ENCODE measurements around the gene RALGAPB.
"Not testable (repeated sequence)": the region's sequence is repeated elsewhere in the genome, so short reads cannot be mapped to it uniquely, and the experiment has no call there.

RALGAPB gene

DNA sequence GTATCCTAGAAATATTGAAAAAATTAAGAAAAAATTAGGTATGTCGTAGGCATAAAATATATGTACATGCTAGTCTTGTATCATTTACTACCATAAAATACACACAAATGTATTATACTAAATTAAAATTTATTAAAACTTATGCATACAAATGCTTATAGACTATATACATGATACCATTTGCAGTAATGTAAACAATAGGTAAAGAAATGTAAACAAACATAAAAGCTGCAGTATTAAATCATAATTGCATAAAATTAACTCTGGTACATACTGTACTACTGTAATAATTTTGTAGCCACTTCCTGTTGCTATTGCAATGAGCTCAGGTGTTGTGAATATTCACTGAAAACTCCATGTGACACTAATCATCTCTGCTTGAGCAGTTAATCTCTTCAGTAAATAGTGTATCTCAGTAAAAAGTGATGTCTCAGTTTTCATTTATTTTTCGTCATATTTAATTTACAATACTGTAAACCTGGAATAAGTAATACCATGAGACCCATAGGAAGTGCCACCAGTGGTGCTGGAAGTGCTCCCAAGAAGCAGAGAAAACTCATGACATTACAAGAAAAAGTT lies 29.3 kb downstream of the RALGAPB start:
- H3K9ac ChIP-seq (ENCODE audit: low read depth, low read length) = no peak overlapping the region
- H3K4me3 ChIP-seq (ENCODE audit: low read depth in 1 of 2, low read length in 2 of 2) = no peak overlapping the region
- DNase-seq (no peak), ATAC-seq (ENCODE audit: insufficient read depth, low read depth) (no peak)
- no peak overlapping the region for H3K27ac ChIP-seq (ENCODE audit: low read length)
- H2AFZ ChIP-seq (ENCODE audit: low read depth, low read length) = no peak overlapping the region
- H3K4me2 ChIP-seq (ENCODE audit: insufficient read depth, low read length) = no peak overlapping the region
- no peaks in the 10 kb centered on the region for H4K20me1 ChIP-seq (ENCODE audit: insufficient read depth, low read length)
- H3K27me3 ChIP-seq (ENCODE audit: insufficient read depth, low read length, poor library complexity) = no peaks in the 10 kb centered on the region
- peaks cover 79% of the 10 kb centered on the region for H3K36me3 ChIP-seq (ENCODE audit: insufficient read depth, low read length)
- H3K9me3 ChIP-seq (ENCODE audit: insufficient read depth, low read length, severe bottlenecking) = no peaks in the 10 kb centered on the region
- TF ChIP-seq, protein P1, sequence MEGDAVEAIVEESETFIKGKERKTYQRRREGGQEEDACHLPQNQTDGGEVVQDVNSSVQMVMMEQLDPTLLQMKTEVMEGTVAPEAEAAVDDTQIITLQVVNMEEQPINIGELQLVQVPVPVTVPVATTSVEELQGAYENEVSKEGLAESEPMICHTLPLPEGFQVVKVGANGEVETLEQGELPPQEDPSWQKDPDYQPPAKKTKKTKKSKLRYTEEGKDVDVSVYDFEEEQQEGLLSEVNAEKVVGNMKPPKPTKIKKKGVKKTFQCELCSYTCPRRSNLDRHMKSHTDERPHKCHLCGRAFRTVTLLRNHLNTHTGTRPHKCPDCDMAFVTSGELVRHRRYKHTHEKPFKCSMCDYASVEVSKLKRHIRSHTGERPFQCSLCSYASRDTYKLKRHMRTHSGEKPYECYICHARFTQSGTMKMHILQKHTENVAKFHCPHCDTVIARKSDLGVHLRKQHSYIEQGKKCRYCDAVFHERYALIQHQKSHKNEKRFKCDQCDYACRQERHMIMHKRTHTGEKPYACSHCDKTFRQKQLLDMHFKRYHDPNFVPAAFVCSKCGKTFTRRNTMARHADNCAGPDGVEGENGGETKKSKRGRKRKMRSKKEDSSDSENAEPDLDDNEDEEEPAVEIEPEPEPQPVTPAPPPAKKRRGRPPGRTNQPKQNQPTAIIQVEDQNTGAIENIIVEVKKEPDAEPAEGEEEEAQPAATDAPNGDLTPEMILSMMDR (IDR thresholded peaks at IDR 0.05; ENCODE audit: borderline replicate concordance, extremely low read depth, low read length, poor library complexity, severe bottlenecking) = no peak
- TF ChIP-seq EZH2 (IDR thresholded peaks at IDR 0.05; ENCODE audit: borderline replicate concordance, low read depth, low read length, severe bottlenecking) = no peak
- H3K79me2 ChIP-seq (ENCODE audit: insufficient read depth, low read length) = no peaks in the 10 kb centered on the region
- no peaks in the 10 kb centered on the region for H3K4me1 ChIP-seq (ENCODE audit: insufficient read depth, low read length)

DNA sequence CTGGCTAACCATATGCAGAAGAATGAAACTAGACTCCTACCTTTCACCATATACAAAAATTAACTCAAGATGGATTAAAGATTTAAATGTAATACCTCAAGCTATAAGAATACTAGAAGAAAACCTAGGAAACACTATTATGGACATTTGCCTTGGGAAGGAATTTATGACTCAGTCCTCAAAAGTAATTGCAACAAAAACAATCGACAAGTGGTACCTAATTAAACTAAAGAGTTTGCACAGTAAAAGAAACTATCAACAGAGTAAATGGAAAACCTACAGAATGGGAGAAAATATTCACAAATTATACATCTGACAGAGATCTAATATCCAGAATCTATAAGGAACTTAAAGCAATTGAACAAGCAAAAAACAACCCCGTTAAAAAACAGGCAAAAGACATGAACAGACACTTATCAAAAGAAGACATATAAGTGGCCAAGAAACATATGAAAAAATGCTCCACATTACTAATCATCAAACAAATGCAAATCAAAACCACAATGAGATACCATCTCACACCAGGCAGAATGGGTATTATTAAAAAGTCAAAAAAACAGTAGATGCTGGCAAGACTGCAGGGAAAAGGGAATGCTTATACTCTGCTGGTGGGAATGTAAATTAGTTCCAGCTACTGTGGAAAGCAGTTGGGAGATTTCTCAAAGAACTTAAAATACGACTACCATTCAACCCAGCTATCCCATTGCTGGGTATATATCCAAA lies 31.9 kb downstream of the RALGAPB start:
- no peaks in the 10 kb centered on the region for H3K27me3 ChIP-seq (ENCODE audit: insufficient read depth, low read length, poor library complexity)
- no peak for ATAC-seq (ENCODE audit: insufficient read depth, low read depth)
- no peak overlapping the region for H3K4me3 ChIP-seq (ENCODE audit: low read depth in 1 of 2, low read length in 2 of 2)
- H3K4me2 ChIP-seq (ENCODE audit: insufficient read depth, low read length) = no peak overlapping the region
- peaks cover 71% of the 10 kb centered on the region for H3K36me3 ChIP-seq (ENCODE audit: insufficient read depth, low read length)
- H3K27ac ChIP-seq (ENCODE audit: low read length) = no peak overlapping the region
- no peak for DNase-seq
- H2AFZ ChIP-seq (ENCODE audit: low read depth, low read length) = no peak overlapping the region
- H4K20me1 ChIP-seq (ENCODE audit: insufficient read depth, low read length) = no peaks in the 10 kb centered on the region
- TF ChIP-seq EZH2 (IDR thresholded peaks at IDR 0.05; ENCODE audit: borderline replicate concordance, low read depth, low read length, severe bottlenecking) = no peak
- H3K9ac ChIP-seq (ENCODE audit: low read depth, low read length) = no peak overlapping the region
- no peaks in the 10 kb centered on the region for H3K4me1 ChIP-seq (ENCODE audit: insufficient read depth, low read length)
- H3K79me2 ChIP-seq (ENCODE audit: insufficient read depth, low read length) = no peaks in the 10 kb centered on the region
- no peaks in the 10 kb centered on the region for H3K9me3 ChIP-seq (ENCODE audit: insufficient read depth, low read length, severe bottlenecking)

DNA sequence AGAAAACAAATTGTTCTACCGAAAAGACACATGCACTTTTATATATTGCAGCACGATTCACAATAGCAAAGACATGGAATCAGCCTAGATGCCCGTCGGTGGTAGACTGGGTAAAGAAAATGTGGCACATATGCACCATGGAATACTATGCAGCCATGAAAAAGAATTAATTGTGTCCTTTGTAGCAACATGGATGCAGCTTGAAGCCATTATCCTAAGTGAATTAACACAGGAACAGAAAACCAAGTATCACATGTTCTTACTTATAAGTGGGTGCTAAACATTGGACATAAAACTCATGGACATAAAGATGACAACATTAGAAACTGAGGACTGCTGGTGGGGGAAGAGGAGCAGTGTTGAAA lies 32.4 kb downstream of the RALGAPB start:
- H3K36me3 ChIP-seq (ENCODE audit: insufficient read depth, low read length) = peaks cover 72% of the 10 kb centered on the region
- DNase-seq = no peak
- H3K27me3 ChIP-seq (ENCODE audit: insufficient read depth, low read length, poor library complexity) = no peaks in the 10 kb centered on the region
- H2AFZ ChIP-seq (ENCODE audit: low read depth, low read length) = no peak overlapping the region
- H3K79me2 ChIP-seq (ENCODE audit: insufficient read depth, low read length) = no peaks in the 10 kb centered on the region
- H3K4me3 ChIP-seq (ENCODE audit: low read depth in 1 of 2, low read length in 2 of 2) = no peak overlapping the region
- H3K27ac ChIP-seq (ENCODE audit: low read length) = no peak overlapping the region
- H3K9ac ChIP-seq (ENCODE audit: low read depth, low read length) = no peak overlapping the region
- H3K4me1 ChIP-seq (ENCODE audit: insufficient read depth, low read length) = no peaks in the 10 kb centered on the region
- no peaks in the 10 kb centered on the region for H4K20me1 ChIP-seq (ENCODE audit: insufficient read depth, low read length)
- TF ChIP-seq, protein P1 (IDR thresholded peaks at IDR 0.05; ENCODE audit: borderline replicate concordance, extremely low read depth, low read length, poor library complexity, severe bottlenecking) = no peak
- no peak for TF ChIP-seq EZH2 (IDR thresholded peaks at IDR 0.05; ENCODE audit: borderline replicate concordance, low read depth, low read length, severe bottlenecking)
- no peak for ATAC-seq (ENCODE audit: insufficient read depth, low read depth)
- H3K4me2 ChIP-seq (ENCODE audit: insufficient read depth, low read length) = no peak overlapping the region
- H3K9me3 ChIP-seq (ENCODE audit: insufficient read depth, low read length, severe bottlenecking) = no peaks in the 10 kb centered on the region

DNA sequence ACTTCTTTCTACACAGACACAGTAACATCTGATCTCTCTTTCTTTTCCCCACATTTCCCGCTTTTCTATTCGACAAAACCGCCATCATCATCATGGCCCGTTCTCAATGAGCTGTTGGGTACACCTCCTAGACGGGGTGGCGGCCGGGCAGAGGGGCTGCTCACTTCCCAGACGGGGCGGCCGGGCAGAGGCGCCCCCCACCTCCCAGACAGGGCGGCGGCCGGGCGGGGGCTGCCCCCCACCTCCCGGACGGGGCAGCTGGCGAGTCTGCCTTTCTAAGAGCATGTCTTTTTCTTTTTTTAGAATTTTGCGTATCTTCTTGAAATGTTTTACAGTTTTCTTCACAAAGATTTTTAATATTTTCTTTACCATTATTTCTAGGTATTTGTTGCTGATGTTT lies 39.1 kb downstream of the RALGAPB start:
- DNase-seq; H3K4me1 ChIP-seq (ENCODE audit: insufficient read depth, low read length); H4K20me1 ChIP-seq (ENCODE audit: insufficient read depth, low read length); H3K9ac ChIP-seq (ENCODE audit: low read depth, low read length); ATAC-seq (ENCODE audit: insufficient read depth, low read depth); H2AFZ ChIP-seq (ENCODE audit: low read depth, low read length); H3K4me3 ChIP-seq (ENCODE audit: low read depth in 1 of 2, low read length in 2 of 2); H3K27me3 ChIP-seq (ENCODE audit: insufficient read depth, low read length, poor library complexity); H3K79me2 ChIP-seq (ENCODE audit: insufficient read depth, low read length); H3K9me3 ChIP-seq (ENCODE audit: insufficient read depth, low read length, severe bottlenecking); H3K4me2 ChIP-seq (ENCODE audit: insufficient read depth, low read length); H3K27ac ChIP-seq (ENCODE audit: low read length): not testable (repeated sequence)
- H3K36me3 ChIP-seq (ENCODE audit: insufficient read depth, low read length) = peaks cover 51% of the 10 kb centered on the region

All from DND-41 (cell line).